CD4-positive, alpha-beta T cell treated with Interleukin-17A for 1 hour (primary cell): ENCODE data around the gene MMD2.
"Not testable (repeated sequence)": the region's sequence is repeated elsewhere in the genome, so short reads cannot be mapped to it uniquely, and the experiment has no call there.

Source experiments
- DNase-seq: peaks from one replicate; pipeline ENCODE4 v3.0.0-alpha.2; 2020

MMD2 gene, protein sequence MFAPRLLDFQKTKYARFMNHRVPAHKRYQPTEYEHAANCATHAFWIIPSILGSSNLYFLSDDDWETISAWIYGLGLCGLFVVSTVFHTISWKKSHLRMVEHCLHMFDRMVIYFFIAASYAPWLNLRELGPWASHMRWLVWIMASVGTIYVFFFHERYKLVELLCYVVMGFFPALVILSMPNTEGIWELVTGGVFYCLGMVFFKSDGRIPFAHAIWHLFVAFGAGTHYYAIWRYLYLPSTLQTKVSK

GRCh38 chr7:4958477-4959301 lies at the start of gene MMD2:
TSS of gene MMD2 (minus strand) at chr7:4959187. CDS start at chr7:4959017, 170 bp downstream.
- DNase-seq: no peak

DNA sequence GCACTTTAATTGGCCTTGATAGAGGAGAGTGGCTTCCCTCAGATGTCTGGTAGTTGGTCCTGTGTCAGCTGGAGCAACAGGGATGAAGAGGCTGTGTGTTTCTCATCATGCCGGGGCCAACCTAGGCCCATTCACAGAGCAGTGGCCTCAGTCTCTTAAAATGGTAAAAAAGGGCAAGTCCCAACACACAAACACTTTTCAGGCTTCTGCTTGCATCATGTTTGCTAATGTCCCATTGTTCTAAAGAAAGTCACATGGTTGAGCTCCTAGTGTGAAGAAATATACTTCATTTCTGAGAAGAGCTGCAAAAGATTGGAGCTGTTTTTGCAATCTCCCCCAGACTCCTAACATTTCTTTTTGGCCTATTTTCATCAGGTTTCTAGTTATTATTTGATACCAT lies 46.1 kb upstream of the MMD2 start:
- DNase-seq: no peak

- no peak for DNase-seq
These were observed 42.9 kb upstream of the MMD2 start for GRCh38 chr7:5001911-5002310.

DNA sequence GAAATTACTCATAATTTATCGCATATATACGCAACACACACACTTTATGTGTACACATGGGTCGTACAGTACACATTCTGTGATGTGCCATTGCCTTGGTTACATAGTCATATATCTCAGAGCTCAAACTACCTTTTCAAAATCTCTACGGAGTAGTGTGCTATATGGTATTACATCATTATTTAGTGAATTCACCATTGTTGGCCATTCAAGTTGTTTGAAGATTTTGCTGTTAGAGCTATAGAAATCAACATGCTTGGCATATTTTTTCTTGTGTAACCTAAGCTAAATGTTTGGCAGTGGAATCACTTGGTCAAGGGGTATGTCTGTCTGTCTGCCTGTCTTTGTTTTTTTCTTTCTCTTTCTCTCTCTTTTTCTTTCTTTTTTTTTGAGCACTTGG lies 42.0 kb upstream of the MMD2 start:
- no peak for DNase-seq

DNA sequence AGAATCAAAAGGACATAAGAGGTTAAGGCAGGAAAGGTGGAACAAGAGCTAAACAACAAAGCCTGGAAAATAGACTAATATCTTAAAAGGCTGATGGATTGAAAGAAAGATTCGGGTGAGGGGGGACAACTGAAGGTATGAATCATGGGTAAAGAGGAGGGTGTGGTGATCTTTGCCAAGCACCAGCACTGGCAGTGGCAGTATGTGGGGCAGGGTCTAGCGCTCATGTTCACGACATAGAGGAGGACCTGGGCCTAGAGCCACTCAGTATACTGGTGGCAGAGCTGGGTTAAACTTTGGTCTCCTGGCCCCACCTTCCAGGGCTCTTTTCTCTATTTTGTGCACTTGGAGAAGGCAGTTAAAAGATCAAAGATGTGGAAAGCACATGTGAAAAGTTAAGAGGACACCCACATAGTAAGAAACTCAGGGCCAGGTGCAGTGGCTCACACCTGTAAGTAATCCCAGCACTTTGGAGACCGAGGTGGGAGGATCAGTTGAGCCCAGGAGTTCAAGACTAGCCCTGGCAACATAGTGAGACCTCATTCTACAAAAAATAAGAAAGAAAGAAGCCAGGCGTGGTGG lies 40.5 kb upstream of the MMD2 start:
- DNase-seq: no peak

- DNase-seq: no peak
These were observed 39.9 kb upstream of the MMD2 start for GRCh38 chr7:4998910-4999309.

DNA sequence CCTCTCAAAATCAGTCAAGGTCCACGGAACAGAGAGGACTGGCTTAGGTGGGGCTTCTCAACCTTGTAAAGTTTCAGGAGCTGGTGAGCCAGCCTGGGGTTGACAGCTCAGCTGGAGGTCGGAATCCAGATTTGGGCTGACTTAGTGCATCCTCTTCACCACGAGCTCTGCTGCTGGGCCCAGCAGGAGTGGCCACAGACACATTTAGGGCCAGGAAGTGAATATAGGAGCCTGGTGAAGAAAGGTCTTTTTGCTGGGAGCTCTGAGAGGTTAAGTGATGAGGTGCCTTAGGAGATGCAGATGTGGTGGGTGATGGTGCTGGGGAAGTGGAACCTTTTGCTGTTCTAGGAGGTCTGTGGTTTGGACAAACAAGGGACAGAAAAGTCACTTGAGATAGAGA lies 39.3 kb upstream of the MMD2 start:
- DNase-seq: no peak

GRCh38 chr7:4996696-4997222 lies 37.8 kb upstream of the MMD2 start:
- DNase-seq: no peak

DNA sequence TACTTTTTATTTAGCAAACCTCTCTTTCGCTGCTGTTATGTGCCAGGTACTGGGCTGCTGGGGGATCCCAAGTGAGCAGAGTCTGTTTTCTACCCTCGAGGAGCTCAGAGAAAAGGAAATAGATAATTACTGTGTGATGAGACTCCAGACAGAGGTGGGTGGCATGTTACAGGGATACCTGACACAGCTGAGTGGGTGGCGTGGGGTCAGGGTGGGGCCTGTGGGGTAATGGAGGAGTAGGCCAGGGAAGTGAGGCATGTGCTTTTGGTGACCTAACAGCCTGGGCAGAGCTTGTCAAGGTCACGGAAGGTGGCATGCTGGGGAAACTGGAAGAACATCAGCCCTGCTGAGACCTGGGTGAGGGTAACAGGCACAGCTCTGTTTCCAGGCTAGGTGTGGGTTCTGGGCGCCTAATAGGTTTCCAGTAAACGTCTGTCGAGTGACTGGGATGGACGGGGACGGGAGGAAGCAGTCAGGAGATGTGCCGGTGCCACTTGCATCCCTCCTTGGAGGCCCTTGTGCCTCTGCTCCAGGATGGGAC lies 36.5 kb upstream of the MMD2 start:
- no peak for DNase-seq

DNA sequence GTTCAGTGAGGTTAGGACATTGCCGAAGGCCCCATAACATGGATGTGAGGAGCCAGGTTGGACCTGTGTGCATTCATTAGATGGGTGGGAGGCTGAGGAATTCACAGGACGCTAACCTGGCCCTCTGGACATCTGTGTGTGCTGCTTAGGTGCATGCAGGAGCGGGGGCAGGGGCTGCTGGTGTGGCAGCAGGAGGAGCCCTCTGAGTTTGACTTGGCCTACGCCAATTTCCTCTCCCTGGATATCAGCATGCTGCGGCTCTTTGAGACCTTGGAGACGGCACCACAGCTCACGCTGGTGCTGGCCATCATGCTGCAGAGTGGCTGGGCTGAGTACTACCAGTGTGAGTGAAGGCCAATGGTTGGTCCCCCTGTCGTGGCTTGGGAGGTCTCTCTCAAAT lies 34.5 kb upstream of the MMD2 start:
- no peak for DNase-seq

DNA sequence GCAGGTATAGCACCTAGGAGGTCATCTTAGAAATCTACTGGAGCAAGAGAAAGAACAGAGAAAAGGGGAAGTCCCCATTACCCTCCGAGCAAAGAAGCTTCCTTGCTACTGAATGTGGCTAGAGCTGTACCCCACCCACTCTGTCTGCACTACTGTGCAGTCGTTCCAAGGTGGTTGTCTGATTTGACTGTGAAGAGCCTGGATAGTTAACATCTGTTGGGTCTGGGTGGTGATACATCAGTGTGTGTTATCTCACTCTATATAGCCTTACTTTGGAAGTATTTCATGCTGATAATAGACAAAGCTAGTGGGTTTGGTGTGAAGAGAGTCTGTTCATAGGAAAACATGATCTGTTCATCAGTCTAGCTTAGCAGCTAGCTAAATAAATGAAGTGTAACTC lies 23.8 kb upstream of the MMD2 start:
- not testable (repeated sequence) for DNase-seq

DNA sequence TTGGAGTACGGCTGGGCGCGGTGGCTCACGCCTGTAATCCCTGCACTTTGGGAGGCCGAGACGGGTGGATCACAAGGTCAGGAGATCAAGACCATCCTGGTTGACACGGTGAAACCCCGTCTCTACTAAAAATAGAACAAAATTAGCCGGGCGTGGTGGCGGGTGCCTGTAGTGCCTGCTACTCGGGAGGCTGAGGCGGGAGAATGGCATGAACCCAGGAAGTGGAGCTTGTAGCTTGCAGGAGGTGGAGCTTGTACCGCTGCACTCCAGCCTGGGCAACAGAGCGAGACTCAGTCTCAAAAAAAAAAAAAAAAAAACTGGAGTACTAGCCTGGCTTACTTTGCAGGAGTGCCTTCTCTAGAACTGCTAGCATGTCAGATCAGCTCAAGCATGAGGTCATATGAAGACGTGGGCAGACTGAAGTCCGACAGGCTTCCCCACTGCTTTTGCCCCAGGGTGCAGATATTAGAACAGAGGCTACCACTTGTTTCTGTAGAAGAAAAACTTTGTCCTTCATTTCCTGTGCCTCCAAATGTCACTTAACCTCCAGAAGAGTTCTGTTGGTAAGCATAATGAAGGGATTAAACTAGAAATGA lies 22.4 kb upstream of the MMD2 start:
- DNase-seq: not testable (repeated sequence)

GRCh38 chr7:4975626-4976025 lies 16.6 kb upstream of the MMD2 start:
- DNase-seq: not testable (repeated sequence)

DNA sequence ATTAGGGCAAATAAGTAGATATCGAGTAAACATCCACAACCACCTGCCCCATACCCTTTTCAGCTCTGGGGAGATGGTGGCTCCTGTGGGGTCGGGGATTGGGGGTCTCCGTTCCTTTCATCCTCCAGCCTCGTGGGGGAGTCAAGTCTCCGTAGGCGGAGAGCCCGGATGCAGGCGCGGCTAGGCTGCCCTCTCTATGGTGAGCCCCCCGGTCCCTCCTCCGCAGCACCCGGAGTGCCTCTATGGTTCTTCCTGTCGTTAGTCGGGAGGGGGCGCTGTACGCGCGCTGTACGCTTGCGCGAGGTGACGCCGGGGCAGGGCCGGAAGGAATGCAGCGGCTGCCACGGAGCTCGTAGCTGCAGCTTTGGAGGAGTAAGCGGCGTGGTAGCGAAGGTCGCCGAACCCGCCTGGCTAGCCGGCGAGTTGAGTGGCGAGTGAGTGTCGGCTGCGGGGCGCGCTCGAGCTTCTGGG lies 14.8 kb upstream of the MMD2 start:
- peak; percentile 94 for DNase-seq

GRCh38 chr7:4972446-4972845 lies 13.5 kb upstream of the MMD2 start:
- not testable (repeated sequence) for DNase-seq

GRCh38 chr7:4965295-4966022 lies 6.5 kb upstream of the MMD2 start:
- DNase-seq: no peak

DNA sequence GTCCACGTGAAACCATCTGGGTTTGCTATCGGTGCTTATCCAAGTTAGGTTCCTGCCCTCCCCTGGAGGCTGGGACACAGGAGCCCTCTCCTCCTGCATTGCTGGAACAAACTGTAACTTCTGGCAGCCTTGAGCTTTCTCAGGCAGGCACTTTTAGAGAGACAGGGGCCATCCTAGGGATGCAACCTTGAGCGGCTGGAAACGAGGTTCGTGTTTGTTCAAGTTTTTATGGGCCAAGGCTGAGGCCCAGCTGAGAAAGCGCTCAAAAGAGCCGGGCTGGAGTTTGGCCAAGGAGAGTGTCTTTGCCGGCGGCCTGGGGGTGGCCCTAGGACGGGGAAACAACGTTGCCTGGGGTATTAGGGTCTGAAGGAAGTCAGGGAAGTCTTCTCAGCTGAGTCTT lies 5.5 kb upstream of the MMD2 start:
- DNase-seq: no peak

DNA sequence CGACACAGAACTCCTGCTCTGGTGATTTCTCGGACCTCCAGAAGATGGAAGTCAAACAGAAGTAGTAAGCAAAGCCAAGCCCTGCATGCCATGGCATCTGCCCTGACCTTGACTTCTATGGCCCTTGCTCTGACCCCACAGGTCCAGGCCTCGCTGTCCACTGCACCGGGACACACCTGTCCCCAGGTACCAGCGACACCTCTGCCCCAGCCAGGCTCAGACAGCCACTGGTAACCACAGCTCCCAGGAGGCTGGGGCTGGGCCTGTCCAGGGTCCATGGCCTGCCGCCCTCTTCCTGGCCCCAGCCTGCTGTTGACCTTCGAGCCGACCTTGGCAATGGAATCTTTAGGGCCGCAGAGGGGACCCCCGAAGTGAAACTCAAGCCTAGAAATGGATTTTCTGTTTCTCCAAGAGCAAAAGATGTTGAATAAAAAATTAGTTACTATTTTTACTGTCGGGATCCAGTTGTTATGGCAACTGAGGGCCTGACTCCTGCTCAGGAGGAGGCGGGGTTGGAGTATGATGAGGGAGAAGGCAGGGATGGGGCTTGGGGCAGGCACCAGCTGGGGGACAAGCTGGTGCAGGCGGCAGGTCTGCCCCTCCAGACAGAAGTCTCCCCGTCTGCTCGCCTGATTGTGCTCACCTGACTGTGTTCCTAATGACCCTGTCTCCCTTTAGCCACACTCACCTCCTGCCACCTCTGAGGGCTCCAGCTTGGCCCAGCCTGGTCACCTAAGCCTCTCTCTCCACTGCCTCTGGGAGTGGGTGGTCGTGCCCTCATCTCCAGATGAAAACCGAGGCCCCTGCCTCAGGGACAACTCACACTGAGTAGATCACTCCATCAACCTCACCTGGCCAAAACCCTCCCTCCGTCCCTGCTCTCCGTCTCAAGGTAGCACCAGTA lies 4.1 kb upstream of the MMD2 start:
- no peak for DNase-seq

DNA sequence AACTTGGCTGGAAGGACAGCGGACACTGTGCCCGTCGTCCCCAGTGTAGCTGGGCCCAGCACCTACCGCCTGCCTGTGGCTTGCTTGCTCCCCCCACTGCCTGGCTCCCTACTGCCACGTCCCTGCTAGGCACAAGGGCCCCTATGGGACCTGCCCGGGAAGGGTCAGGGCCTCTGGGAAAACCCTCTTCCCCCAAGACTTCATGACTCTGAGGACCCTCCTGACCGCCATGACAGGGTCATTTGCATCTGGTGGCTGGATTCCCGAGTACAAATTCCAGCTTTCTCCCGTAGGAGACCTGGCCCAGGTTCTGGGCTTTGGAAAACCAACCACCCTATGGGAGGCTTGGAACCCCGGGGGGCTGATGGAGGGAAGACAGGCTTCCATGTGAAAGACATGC lies 1.4 kb upstream of the MMD2 start:
- DNase-seq: no peak

- DNase-seq: no peak
These were observed 906 bp upstream of the MMD2 start for GRCh38 chr7:4959893-4960292.

DNA sequence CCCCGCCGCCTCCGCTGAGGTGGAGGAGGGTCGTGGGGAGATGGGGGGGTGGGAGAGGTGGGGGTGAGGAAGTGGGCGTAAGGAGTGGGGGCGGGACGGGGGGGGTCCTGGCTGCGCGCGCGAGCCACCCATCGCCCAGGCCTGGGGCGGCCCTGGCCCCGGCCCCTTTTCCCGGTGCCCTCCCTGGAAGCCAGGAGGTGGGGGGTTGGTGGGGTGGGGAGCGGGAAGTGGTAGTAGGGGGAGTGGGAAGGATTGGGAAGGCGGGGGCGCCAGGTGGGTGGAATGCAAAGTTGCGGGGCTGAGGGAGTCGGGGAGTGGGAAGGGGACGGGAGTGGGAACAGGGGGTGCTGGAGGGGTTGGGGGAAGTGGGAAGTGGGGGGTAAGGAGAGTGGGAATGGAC lies 319 bp upstream of the MMD2 start:
- no peak for DNase-seq
